AG04450 (cell line): ENCODE data around the gene WFDC2. TPM values are rescaled to one million over a fixed set of nuclear protein-coding genes. Genes with fewer than 3 reads are reported as not detected.

Experiments used
- CTCF ChIA-PET: fragments of 300-600, 350-600 bp; formaldehyde crosslinking; extraction: SDS; loops from one replicate; lab custom pipeline; 2022; ENCODE audit warnings: antibody characterized with exemption, inconsistent platforms; lab: Charles Lee
- POLR2A ChIA-PET: fragments of 350-600 bp; formaldehyde crosslinking; extraction: SDS; loops from one replicate; lab custom pipeline; 2021; ENCODE audit warnings: antibody characterized with exemption, inconsistent platforms; lab: Yijun Ruan, JAX
- DNase-seq: peaks from one replicate; pipeline ENCODE4 v3.0.0-alpha.2; 2011; ENCODE audit warnings: low read depth, low spot score
- H3K27ac ChIP-seq: one replicate; pipeline ENCODE4 v1.5.1; 2012; ENCODE audit warnings: low read depth, low read length, control low read depth
- H3K27me3 ChIP-seq: one replicate; pipeline ENCODE4 v1.6.0; 2012; ENCODE audit warnings: low read length; ENCODE audit not compliant: control insufficient read depth, insufficient read depth
- H3K4me3 ChIP-seq: 2 replicates; pipeline ENCODE4 v1.5.1; 2011; ENCODE audit warnings: mild to moderate bottlenecking, low read depth, low read length, control low read depth
- H3K9me3 ChIP-seq: 2 replicates; pipeline ENCODE4 v1.5.1; 2012; ENCODE audit warnings: low read length; ENCODE audit not compliant: control insufficient read depth, insufficient read depth
- polyA plus RNA-seq: library from polyadenylated mRNA; depleted of rRNA; stranded (reverse); fragments of >200 nt; gene quantifications from 2 replicates; pipeline ENCODE4 v1.2.3, GENCODE V29; 2011
- TF ChIP-seq, protein P1 (sequence below): IDR thresholded peaks from 2 replicates; pipeline ENCODE4 v1.5.1; 2011; ENCODE audit warnings: low read depth, low read length, control low read depth, inconsistent platforms

The WFDC2 gene
- polyA plus RNA-seq, 1 experiment: not detected

DNA sequence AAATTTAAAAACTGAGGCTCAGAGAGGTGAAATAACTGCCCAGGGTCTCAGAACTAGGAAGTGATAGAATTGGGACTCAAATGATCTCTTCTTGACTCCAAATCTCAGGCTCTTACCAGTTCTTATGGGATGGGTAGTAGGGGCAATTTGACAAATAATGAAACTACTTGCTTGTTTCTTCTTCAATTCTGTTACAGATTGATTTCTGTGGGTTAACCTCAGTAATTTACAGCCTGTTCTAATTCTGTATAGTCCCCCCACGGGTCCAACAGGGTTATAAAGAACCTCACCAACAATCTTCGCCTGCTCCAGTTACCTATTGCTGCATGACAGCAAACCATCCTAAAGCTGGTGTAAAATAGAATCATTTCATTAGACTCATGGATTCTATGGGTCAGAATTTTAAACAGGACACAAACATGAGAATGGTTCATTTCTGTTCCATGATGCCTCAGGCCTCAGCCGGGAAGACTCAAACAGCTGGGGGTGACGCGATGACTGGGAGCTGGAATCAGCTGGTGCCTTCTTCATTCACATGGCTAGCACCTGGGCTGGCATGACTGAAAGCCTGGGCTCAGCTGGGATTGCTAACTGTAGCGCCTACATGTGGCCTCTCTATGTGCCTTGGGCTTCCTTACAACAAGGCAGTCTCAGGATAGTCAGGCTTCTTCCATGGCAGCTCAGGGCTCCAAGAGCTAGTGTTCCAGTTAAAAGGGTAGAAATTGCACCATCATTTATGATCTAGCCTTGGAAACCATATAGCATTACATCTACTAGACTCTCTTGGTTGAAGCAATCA is 6.6 kb upstream of the WFDC2 start:
- POLR2A ChIA-PET: no interaction called here
- TF ChIP-seq, protein P1, sequence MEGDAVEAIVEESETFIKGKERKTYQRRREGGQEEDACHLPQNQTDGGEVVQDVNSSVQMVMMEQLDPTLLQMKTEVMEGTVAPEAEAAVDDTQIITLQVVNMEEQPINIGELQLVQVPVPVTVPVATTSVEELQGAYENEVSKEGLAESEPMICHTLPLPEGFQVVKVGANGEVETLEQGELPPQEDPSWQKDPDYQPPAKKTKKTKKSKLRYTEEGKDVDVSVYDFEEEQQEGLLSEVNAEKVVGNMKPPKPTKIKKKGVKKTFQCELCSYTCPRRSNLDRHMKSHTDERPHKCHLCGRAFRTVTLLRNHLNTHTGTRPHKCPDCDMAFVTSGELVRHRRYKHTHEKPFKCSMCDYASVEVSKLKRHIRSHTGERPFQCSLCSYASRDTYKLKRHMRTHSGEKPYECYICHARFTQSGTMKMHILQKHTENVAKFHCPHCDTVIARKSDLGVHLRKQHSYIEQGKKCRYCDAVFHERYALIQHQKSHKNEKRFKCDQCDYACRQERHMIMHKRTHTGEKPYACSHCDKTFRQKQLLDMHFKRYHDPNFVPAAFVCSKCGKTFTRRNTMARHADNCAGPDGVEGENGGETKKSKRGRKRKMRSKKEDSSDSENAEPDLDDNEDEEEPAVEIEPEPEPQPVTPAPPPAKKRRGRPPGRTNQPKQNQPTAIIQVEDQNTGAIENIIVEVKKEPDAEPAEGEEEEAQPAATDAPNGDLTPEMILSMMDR: no peak
- DNase-seq: no peak

DNA sequence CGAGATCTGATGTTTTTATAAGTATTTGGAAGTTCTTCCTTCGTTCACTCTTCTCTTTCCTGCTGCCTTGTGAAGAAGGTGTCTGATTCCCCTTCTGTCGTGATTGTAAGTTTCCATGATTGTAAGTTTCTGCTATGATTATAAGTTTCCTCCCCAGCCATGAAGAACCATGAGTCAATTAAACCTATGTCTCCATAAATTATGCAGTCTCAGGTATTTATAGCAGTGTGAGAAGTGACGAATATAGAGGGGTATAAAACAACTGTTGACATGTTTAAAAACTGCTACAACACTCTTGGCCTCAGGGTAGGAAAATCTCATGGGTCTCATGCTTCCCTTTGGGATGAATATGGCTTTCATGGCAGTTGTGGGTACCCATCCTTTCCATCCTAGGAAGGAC is 5.8 kb upstream of the WFDC2 start:
- Histone ChIP-seq H3K4me3 (no peak overlapping the region), H3K27me3 (peaks cover 18% of the 10 kb centered on the region)
- POLR2A ChIA-PET: no interaction called here

More for the DNA sequence above, 6.6 kb upstream of the WFDC2 start:
- CTCF ChIA-PET: interaction anchor here (0.9 to 4.9 kb wide), 4 partner anchors 13 to 151 kb away, joined by 3 to 15 read pairs (median 4); no protein-coding TSS in a partner anchor
- Histone ChIP-seq H3K4me3 (no peak overlapping the region), H3K27me3 (peaks cover 12% of the 10 kb centered on the region), H3K9me3 (no peaks in the 10 kb centered on the region), H3K27ac (no peak overlapping the region)

DNA sequence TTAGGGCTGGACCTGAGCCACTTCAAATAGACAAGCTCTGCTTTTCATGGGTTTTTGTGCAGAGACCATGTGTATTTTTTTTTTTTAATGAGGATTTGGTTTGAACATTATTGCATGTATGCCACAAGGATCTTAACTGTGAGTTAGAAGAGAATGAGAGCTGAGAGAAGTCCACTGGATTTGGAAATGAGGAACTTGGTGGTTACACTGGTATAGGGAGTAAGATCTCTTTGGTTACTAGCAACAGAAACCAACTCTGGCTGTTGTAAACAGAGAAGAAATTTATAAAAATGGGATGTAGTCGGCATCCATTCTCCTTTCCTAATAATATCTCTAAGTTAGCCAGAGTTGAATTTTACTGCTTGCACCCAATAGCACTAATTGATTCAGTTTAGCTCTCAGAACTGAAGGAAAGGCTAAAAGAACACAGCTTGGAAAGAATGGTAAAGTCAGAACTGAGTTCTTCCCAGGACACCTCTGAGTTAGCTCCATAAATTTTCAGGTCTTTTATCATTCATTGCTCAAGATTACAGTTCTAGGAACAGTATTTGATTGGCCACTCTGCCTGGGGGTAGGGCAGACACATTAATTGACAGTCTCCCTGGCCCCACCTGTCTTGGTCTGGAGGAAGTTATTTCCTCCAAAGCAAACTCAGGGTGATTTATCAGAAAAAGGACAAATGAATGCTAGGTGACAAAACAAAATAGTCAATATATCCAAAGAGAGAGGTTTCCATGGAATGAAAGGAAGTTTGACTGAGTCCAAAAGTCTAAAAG is 3.9 kb upstream of the WFDC2 start:
- Histone ChIP-seq H3K27ac (no peak overlapping the region), H3K27me3 (peaks cover 35% of the 10 kb centered on the region), H3K4me3 (no peak overlapping the region), H3K9me3 (no peaks in the 10 kb centered on the region; the same call in 1 of the 2 replicates)
- POLR2A ChIA-PET: no interaction called here
- TF ChIP-seq, protein P1: no peak
- DNase-seq: no peak
- CTCF ChIA-PET: interaction anchor here (1.3 to 4.9 kb wide), 4 partner anchors 16 to 305 kb away, joined by 3 to 15 read pairs (median 4); no protein-coding TSS in a partner anchor

More for the DNA sequence above, 5.8 kb upstream of the WFDC2 start:
- no peaks in the 10 kb centered on the region for H3K9me3 ChIP-seq
- no peak for DNase-seq
- TF ChIP-seq, protein P1: no peak
- H3K27ac ChIP-seq: no peak overlapping the region
- CTCF ChIA-PET: interaction anchor here (1.0 to 4.9 kb wide), 4 partner anchors 14 to 307 kb away, joined by 3 to 15 read pairs (median 6); no protein-coding TSS in a partner anchor

DNA sequence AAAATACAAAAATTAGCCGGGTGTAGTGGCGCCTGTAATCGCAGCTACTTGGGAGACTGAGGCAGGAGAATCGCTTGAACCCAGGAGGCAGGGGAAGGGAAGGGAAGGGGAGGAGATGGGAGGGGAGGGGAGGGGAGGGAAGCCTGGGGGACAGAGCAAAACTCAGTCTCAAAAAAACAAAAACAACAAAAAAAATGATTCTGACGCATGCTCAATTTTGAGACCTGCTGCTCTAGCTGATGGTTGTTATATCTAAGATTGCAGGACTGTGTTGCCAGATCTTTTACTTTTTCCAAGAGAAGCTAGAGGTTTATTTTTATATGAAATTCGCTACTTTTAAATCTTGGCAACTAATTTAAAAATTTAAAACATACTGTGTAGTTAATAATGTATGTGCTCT is 2.4 kb upstream of the WFDC2 start:
- Histone ChIP-seq H3K27me3 (peaks cover 40% of the 10 kb centered on the region), H3K27ac (no peak overlapping the region), H3K9me3 (no peaks in the 10 kb centered on the region; the same call in 1 of the 2 replicates), H3K4me3 (no peak overlapping the region)
- CTCF ChIA-PET: interaction anchor here (1.0 kb wide), 1 partner anchor 304 kb away, joined by 3 read pairs; no protein-coding TSS in a partner anchor
- TF ChIP-seq, protein P1: no peak
- DNase-seq: no peak
- POLR2A ChIA-PET: no interaction called here
